ENCODE data around the gene ABRACL.

Gene ABRACL

DNA sequence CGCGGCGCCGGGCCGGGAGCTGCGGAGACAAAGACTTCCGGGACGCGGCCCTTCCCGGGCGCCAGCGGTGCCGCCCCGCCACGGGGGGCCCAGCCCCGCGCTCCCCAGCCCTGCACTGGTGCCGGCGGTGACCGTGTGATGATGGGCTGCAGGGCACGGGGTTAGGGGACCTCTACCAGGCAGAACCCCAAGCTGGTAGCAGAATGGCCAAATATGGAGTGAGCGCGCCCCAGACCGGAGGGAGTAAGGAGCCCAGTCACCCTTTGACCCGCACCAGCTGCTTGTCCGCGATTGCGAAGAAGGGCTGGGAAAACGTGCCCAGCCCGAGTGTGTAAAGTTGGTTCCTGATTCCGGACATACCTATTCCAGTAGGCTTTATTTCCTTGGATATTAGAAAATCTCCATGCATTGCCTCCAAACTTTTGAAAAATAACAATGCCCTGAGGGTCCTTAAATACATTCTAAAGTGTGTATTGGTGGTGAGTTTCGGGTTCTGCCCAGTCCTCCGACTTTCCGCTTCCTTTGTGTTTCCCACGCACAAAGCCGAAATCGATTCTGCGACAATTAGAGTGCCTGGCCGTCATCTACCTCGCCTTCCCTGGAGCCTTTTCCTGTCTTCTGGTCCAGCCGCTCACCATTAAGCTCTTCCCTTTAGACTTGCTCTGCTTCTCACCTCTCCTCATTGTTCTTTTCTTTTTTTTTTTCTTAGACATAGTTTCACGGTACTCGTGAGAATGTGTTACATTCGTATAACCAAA, 1.1 kb downstream of the ABRACL start:
- ATAC-seq: peak; percentile 61
- TF ChIP-seq RARB (CRISPR knock-in tag; IDR thresholded peaks at IDR 0.05) (no peak), ZNF70 (CRISPR knock-in tag; IDR thresholded peaks at IDR 0.05) (peak; percentile 17; the same call in 1 of the 2 replicates)

DNA sequence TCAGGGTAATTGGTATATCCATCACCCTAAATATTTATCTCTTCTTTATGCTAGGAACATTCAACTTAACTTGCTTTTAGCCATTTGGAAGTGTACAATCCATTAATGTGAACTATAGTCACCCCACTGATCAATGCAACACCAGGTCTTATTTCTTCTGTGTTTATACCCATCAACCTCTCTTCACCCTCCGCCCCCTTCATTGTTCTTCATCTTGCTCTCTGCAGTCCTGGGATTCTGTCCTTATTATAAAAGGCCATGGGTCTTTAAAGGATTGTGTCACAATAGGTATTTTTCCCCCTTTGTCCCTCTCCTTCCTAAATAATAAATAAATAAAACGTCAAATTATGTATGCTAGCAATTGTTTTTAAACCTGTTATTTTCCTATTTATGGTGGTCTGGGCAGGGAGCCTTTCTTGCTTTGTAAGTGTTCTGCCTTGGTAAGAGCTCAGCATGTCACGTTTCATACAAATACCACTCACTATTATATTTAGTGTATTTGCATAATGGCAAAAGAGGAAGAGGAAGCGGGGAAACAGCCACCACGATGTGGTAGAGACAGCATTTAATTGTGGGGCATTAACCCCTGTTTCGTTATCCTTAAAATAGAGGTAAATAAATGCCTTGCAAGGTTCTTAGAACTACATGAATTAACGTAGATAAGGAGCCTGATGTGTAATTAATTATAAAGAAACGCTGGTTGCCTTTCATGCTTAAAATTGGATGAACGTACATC, 1.9 kb downstream of the ABRACL start:
- TF ChIP-seq ZNF70 (CRISPR knock-in tag; IDR thresholded peaks at IDR 0.05) (no peak), OSR1 (CRISPR knock-in tag; IDR thresholded peaks at IDR 0.05) (no peak), ISL1 (CRISPR knock-in tag; IDR thresholded peaks at IDR 0.05) (no peak), TCF4 (CRISPR knock-in tag; IDR thresholded peaks at IDR 0.05; ENCODE audit: borderline replicate concordance) (no peak), SNAI2 (CRISPR knock-in tag; IDR thresholded peaks at IDR 0.05) (no peak), ZC3H10 (CRISPR knock-in tag; IDR thresholded peaks at IDR 0.05) (no peak), BACH2 (CRISPR knock-in tag; IDR thresholded peaks at IDR 0.05; ENCODE audit: borderline replicate concordance) (no peak), TOX (CRISPR knock-in tag; IDR thresholded peaks at IDR 0.05; ENCODE audit: borderline replicate concordance) (no peak), PPARA (CRISPR knock-in tag; IDR thresholded peaks at IDR 0.05; ENCODE audit: borderline replicate concordance) (no peak)
- TF ChIP-seq, protein P1, sequence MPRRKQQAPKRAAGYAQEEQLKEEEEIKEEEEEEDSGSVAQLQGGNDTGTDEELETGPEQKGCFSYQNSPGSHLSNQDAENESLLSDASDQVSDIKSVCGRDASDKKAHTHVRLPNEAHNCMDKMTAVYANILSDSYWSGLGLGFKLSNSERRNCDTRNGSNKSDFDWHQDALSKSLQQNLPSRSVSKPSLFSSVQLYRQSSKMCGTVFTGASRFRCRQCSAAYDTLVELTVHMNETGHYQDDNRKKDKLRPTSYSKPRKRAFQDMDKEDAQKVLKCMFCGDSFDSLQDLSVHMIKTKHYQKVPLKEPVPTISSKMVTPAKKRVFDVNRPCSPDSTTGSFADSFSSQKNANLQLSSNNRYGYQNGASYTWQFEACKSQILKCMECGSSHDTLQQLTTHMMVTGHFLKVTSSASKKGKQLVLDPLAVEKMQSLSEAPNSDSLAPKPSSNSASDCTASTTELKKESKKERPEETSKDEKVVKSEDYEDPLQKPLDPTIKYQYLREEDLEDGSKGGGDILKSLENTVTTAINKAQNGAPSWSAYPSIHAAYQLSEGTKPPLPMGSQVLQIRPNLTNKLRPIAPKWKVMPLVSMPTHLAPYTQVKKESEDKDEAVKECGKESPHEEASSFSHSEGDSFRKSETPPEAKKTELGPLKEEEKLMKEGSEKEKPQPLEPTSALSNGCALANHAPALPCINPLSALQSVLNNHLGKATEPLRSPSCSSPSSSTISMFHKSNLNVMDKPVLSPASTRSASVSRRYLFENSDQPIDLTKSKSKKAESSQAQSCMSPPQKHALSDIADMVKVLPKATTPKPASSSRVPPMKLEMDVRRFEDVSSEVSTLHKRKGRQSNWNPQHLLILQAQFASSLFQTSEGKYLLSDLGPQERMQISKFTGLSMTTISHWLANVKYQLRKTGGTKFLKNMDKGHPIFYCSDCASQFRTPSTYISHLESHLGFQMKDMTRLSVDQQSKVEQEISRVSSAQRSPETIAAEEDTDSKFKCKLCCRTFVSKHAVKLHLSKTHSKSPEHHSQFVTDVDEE (CRISPR knock-in tag; IDR thresholded peaks at IDR 0.05): no peak
- TF ChIP-seq, protein P2, sequence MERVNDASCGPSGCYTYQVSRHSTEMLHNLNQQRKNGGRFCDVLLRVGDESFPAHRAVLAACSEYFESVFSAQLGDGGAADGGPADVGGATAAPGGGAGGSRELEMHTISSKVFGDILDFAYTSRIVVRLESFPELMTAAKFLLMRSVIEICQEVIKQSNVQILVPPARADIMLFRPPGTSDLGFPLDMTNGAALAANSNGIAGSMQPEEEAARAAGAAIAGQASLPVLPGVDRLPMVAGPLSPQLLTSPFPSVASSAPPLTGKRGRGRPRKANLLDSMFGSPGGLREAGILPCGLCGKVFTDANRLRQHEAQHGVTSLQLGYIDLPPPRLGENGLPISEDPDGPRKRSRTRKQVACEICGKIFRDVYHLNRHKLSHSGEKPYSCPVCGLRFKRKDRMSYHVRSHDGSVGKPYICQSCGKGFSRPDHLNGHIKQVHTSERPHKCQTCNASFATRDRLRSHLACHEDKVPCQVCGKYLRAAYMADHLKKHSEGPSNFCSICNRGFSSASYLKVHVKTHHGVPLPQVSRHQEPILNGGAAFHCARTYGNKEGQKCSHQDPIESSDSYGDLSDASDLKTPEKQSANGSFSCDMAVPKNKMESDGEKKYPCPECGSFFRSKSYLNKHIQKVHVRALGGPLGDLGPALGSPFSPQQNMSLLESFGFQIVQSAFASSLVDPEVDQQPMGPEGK (CRISPR knock-in tag; IDR thresholded peaks at IDR 0.05; ENCODE audit: borderline replicate concordance): no peak
- ATAC-seq: no peak

DNA sequence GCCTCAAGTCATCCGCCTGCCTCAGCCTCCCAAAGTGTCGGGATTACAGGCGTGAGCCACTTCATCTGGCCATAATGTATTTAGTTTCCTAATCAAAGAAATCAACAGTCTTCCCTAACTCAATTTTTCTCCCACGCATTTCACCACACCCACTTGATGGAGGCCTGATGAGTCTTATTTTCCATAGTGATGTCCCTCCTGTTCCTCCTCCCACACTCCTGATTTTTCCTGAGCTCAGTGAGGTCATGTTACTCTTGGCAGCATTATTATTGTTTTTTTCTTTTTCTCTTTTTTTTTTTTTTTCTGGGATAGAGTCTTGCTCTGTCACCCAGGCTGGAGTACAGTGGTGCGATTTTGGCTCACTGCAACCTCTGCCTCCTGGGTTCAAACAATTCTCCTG, 8.9 kb downstream of the ABRACL start:
- ATAC-seq: no peak
- TF ChIP-seq RARB (CRISPR knock-in tag; IDR thresholded peaks at IDR 0.05): no peak
- no peak for TF ChIP-seq GLIS3 (CRISPR knock-in tag; IDR thresholded peaks at IDR 0.05)
- TF ChIP-seq, protein P2 (CRISPR knock-in tag; IDR thresholded peaks at IDR 0.05; ENCODE audit: borderline replicate concordance): no peak
- TF ChIP-seq ESRRG (CRISPR knock-in tag; IDR thresholded peaks at IDR 0.05): no peak
- TF ChIP-seq, protein P3, sequence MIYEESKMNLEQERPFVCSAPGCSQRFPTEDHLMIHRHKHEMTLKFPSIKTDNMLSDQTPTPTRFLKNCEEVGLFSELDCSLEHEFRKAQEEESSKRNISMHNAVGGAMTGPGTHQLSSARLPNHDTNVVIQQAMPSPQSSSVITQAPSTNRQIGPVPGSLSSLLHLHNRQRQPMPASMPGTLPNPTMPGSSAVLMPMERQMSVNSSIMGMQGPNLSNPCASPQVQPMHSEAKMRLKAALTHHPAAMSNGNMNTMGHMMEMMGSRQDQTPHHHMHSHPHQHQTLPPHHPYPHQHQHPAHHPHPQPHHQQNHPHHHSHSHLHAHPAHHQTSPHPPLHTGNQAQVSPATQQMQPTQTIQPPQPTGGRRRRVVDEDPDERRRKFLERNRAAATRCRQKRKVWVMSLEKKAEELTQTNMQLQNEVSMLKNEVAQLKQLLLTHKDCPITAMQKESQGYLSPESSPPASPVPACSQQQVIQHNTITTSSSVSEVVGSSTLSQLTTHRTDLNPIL (CRISPR knock-in tag; IDR thresholded peaks at IDR 0.05; ENCODE audit: low read depth): no peak
- no peak for TF ChIP-seq PPARA (CRISPR knock-in tag; IDR thresholded peaks at IDR 0.05; ENCODE audit: borderline replicate concordance)
- TF ChIP-seq, protein P4, sequence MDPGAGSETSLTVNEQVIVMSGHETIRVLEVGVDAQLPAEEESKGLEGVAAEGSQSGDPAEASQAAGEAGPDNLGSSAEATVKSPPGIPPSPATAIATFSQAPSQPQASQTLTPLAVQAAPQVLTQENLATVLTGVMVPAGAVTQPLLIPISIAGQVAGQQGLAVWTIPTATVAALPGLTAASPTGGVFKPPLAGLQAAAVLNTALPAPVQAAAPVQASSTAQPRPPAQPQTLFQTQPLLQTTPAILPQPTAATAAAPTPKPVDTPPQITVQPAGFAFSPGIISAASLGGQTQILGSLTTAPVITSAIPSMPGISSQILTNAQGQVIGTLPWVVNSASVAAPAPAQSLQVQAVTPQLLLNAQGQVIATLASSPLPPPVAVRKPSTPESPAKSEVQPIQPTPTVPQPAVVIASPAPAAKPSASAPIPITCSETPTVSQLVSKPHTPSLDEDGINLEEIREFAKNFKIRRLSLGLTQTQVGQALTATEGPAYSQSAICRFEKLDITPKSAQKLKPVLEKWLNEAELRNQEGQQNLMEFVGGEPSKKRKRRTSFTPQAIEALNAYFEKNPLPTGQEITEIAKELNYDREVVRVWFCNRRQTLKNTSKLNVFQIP (CRISPR knock-in tag; IDR thresholded peaks at IDR 0.05; ENCODE audit: borderline replicate concordance, low read depth): no peak
- TF ChIP-seq, protein P1 (CRISPR knock-in tag; IDR thresholded peaks at IDR 0.05): no peak
- no peak for TF ChIP-seq ZFP30 (CRISPR knock-in tag; IDR thresholded peaks at IDR 0.05)
- TF ChIP-seq, protein P5, sequence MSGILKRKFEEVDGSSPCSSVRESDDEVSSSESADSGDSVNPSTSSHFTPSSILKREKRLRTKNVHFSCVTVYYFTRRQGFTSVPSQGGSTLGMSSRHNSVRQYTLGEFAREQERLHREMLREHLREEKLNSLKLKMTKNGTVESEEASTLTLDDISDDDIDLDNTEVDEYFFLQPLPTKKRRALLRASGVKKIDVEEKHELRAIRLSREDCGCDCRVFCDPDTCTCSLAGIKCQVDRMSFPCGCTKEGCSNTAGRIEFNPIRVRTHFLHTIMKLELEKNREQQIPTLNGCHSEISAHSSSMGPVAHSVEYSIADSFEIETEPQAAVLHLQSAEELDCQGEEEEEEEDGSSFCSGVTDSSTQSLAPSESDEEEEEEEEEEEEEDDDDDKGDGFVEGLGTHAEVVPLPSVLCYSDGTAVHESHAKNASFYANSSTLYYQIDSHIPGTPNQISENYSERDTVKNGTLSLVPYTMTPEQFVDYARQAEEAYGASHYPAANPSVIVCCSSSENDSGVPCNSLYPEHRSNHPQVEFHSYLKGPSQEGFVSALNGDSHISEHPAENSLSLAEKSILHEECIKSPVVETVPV (CRISPR knock-in tag; IDR thresholded peaks at IDR 0.05): no peak
